ENCODE data around the gene SORBS1. TPM values are rescaled to one million over a fixed set of nuclear protein-coding genes. Genes with fewer than 3 reads are reported as not detected.

Gene SORBS1
- total RNA-seq, 1 donor from 2014 or later: 416 TPM

DNA sequence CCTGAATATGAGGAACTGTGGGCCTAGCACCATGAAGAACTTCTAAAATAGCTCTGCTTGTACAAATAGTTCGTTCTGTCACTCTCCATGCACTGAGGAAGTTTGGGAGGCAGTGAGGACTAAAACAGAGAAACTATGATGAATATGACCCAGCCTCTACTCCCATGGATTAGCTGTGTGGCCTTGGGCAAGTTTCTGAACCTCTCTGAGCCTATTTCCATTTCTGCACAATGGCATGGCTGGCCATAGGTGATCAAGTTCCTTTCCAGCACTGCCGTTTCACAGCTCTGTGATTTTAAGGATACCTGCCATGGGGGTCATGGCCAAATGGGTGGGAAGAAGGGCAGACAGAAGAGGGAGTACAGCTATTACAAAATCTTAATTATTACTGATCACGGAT lies 57.6 kb downstream of the SORBS1 start:
- no peak for TF ChIP-seq CTCF (IDR thresholded peaks at IDR 0.05)
- Histone ChIP-seq H3K4me3 (peak overlapping the region in 1 of 2 donors; percentile 30), H3K4me1 (peaks cover 25 to 83% of the 10 kb centered on the region in 2 donors), H3K9me3 (no peaks in the 10 kb centered on the region), H3K36me3 (peaks cover 3 to 11% of the 10 kb centered on the region in 2 donors), H3K27me3 (no peaks in the 10 kb centered on the region), H3K27ac (peak overlapping the region; percentile 88 to 92)
- DNase-seq (ENCODE audit: low spot score in 2 of 2): no peak
- intact Hi-C loops (cut with DNase I): no loop called here

DNA sequence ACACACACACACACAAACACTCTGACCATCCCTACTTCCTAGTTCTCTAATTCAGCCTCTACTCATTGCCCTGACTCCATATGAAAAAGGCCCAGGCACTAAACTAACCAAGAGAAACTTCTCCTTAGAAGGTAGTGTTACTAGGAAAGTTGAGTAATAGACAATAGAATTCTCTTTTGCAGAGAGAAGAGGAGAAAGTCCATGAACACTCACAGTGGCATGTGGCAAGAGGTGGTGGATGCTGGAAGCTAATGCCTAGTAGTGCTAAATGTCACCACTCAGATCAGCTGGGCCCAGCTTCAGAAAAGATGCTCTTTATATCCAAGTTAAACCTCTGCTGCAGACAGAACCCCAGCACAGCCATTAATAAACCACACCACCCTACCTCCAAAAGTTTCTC lies 58.2 kb downstream of the SORBS1 start:
- TF ChIP-seq CTCF (IDR thresholded peaks at IDR 0.05): no peak
- Histone ChIP-seq H3K4me3 (peak overlapping the region in 1 of 2 donors; percentile 30), H3K27ac (peak overlapping the region; percentile 88 to 92), H3K4me1 (peaks cover 25 to 78% of the 10 kb centered on the region in 2 donors), H3K9me3 (no peaks in the 10 kb centered on the region), H3K36me3 (peaks cover 3 to 11% of the 10 kb centered on the region in 2 donors), H3K27me3 (no peaks in the 10 kb centered on the region)
- DNase-seq (ENCODE audit: low spot score in 2 of 2): peak in 1 of 2 donors; percentile 75
- intact Hi-C loops (cut with DNase I): no loop called here

DNA sequence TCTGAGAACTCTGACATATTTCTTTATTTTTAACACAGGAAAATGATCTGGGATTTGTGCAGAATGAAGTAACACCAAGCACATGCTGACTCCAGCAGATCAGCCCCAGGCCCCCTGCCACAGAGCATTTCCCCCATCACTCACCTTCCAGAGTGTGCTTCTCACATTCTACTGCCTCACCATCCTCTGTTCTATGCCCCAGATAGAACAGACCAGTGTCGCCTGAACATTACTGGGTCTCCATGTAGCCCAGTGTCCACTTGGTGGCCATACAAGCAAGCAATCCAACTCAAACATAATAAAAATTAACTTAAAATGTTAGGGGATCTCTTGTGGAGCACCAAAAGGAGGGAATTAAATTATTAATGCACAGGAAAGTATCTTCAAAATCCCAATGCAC lies 58.8 kb downstream of the SORBS1 start:
- no peaks in the 10 kb centered on the region for H3K9me3 ChIP-seq
- TF ChIP-seq CTCF (IDR thresholded peaks at IDR 0.05): peak in 1 of 3 experiments; percentile 9
- H3K36me3 ChIP-seq: peaks cover 3 to 11% of the 10 kb centered on the region in 2 donors
- H3K4me3 ChIP-seq: peak overlapping the region; percentile 2 to 30
- peak in 1 of 2 donors; percentile 58 for DNase-seq (ENCODE audit: low spot score in 2 of 2)
- intact Hi-C loops (cut with DNase I): no loop called here
- peaks cover 24 to 79% of the 10 kb centered on the region in 2 donors for H3K4me1 ChIP-seq
- peak overlapping the region; percentile 88 to 92 for H3K27ac ChIP-seq
- H3K27me3 ChIP-seq: no peaks in the 10 kb centered on the region

DNA sequence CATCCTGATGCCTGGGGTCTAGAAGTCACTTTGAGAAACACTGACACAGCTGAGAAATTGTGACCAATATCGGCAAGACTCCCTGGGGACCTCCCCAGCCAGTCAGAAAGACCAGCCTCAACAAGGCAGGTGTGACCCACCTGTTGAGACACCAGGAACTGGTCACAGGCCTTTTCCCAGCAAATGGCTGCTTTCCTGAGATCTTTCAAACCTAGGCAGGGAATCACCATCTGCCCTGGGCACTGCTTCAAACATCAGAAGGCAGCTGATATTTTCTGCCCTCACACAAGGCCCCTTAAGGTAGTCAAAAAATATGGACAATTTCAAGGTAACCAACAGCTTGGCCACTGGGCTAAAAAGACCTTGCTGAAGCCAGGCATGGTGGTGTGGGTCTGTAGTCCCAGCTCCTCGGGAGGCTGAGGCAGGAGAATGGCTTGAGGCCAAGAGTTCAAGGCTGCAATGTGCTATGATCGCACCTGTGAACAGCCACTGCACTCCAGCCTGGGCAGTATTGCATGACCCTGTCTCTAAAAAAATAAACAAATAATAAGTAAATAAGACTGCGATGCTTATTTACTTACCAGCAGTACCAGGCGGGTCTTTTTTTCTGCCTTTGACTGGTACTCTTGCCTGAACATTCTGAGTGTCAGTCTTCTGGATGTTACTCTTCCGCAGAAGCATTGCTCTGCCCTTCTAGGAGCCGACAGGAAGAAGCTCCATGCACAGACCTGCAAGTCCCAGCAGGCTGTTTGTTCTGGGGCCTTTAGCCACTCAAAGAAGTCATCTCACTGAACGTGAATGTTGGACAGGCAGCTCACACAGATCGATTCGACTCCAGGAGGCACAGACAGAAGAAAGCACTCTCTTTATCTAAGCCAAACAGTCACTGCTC lies 59.7 kb downstream of the SORBS1 start:
- intact Hi-C loops (cut with DNase I): no loop called here
- peaks cover 23 to 79% of the 10 kb centered on the region in 2 donors for H3K4me1 ChIP-seq
- peak overlapping the region; percentile 27 to 30 for H3K4me3 ChIP-seq
- peak overlapping the region; percentile 88 to 92 for H3K27ac ChIP-seq
- peaks cover 3 to 11% of the 10 kb centered on the region in 2 donors for H3K36me3 ChIP-seq
- no peak for TF ChIP-seq CTCF (IDR thresholded peaks at IDR 0.05)
- no peaks in the 10 kb centered on the region for H3K27me3 ChIP-seq
- DNase-seq (ENCODE audit: low spot score in 2 of 2): peak in 1 of 2 donors; percentile 60
- no peaks in the 10 kb centered on the region for H3K9me3 ChIP-seq

DNA sequence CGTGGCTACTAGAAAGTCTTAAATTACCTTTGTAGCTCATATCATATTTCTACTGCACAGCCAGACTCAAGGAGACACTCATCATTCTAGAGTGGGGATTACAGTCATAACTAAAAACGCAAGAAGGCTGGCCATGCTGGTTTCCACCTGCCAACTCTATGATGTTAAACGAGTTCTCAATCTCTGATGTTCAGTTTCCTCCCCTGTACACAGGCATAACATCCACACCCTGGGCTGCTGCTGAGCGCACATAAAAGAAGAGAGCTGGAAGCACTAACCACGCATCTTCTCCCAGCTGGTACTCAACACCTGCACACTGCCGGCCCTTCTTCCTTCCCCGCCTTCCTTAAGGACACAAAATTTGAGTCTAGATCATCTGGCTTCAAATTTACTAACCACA lies 60.5 kb downstream of the SORBS1 start:
- peak in 1 of 2 donors; percentile 60 for DNase-seq (ENCODE audit: low spot score in 2 of 2)
- Histone ChIP-seq H3K9me3 (no peaks in the 10 kb centered on the region), H3K4me1 (peaks cover 23 to 80% of the 10 kb centered on the region in 2 donors), H3K27ac (peak overlapping the region; percentile 88 to 92), H3K36me3 (peaks cover 3 to 17% of the 10 kb centered on the region in 2 donors), H3K27me3 (no peaks in the 10 kb centered on the region), H3K4me3 (peak overlapping the region; percentile 27 to 30)
- TF ChIP-seq CTCF (IDR thresholded peaks at IDR 0.05): no peak
- intact Hi-C loops (cut with DNase I): no loop called here

All from ascending aorta (tissue), 2 donors.